CD14-positive monocyte (primary cell): Measurements from ENCODE around the gene DMXL1. TPM values are rescaled to one million over a fixed set of nuclear protein-coding genes. Genes with fewer than 3 reads are reported as not detected.
A peak's percentile ranks its signal among the peaks of the same experiment; 100 is the strongest.

Experiments used
- DNase-seq, 3 donors: peaks; one replicate each; pipeline ENCODE4 v3.0.0-alpha.2; 2011 to 2022
- H2AFZ ChIP-seq: 2 replicates; pipeline ENCODE4 v1.6.0; 2012; ENCODE audit warnings: mild to moderate bottlenecking, low read depth, low read length, inconsistent platforms; ENCODE audit not compliant: insufficient read depth, poor library complexity, severe bottlenecking
- H3K27ac ChIP-seq, 2 donors: 1 replicate in 1 of 2; 2 replicates in 1 of 2; pipeline ENCODE4 v1.5.1; 2012 to 2013; ENCODE audit warnings: low read length in 2 of 2, control low read depth in 1 of 2, inconsistent platforms in 1 of 2, low read depth in 1 of 2, mild to moderate bottlenecking in 1 of 2
- H3K27me3 ChIP-seq, 2 donors: one replicate each; pipeline versions ENCODE4 v1.6.0 to v1.6.1; 2011 to 2013; ENCODE audit warnings: low read length in 2 of 2; ENCODE audit not compliant: control insufficient read depth in 2 of 2, insufficient read depth in 2 of 2
- H3K36me3 ChIP-seq, 2 donors: replicated peaks in 1 of 2; 1 replicate in 1 of 2; 2 replicates in 1 of 2; pipeline versions ENCODE4 v1.5.1 to v1.6.1; 2012 to 2013; ENCODE audit warnings: low read length in 2 of 2, control low read depth in 1 of 2, inconsistent platforms in 1 of 2, mild to moderate bottlenecking in 1 of 2; ENCODE audit not compliant: insufficient read depth in 2 of 2, control insufficient read depth in 1 of 2
- H3K4me1 ChIP-seq, 2 donors: 1 replicate in 1 of 2; 2 replicates in 1 of 2; pipeline versions ENCODE4 v1.5.1 to v1.6.1; 2012 to 2013; ENCODE audit warnings: low read length in 2 of 2, control low read depth in 1 of 2, inconsistent platforms in 1 of 2, mild to moderate bottlenecking in 1 of 2, moderate library complexity in 1 of 2; ENCODE audit not compliant: insufficient read depth in 2 of 2, control insufficient read depth in 1 of 2
- H3K4me2 ChIP-seq: replicated peaks from 2 replicates; pipeline ENCODE3; 2012; ENCODE audit warnings: low read length, moderate library complexity, mild to moderate bottlenecking; ENCODE audit not compliant: poor library complexity, severe bottlenecking; ENCODE audit errors: extremely low read depth
- H3K4me3 ChIP-seq, 3 experiments: fragments of 200-600 bp in 1 of 3; sonication (generic) in 1 of 3; replicated peaks in 1 of 3; 1 replicate in 2 of 3; 2 replicates in 1 of 3; pipeline ENCODE4 v1.5.1; 2011 to 2013; ENCODE audit warnings: low read length in 3 of 3, mild to moderate bottlenecking in 3 of 3, control low read depth in 2 of 3, low read depth in 2 of 3, inconsistent platforms in 1 of 3, moderate library complexity in 1 of 3
- H3K79me2 ChIP-seq: 2 replicates; pipeline ENCODE4 v1.6.0; 2012; ENCODE audit warnings: mild to moderate bottlenecking, control low read depth, inconsistent platforms, low read length, moderate library complexity; ENCODE audit not compliant: insufficient read depth
- H3K9ac ChIP-seq: 2 replicates; pipeline ENCODE4 v1.6.0; 2017; ENCODE audit warnings: low read length, mild to moderate bottlenecking; ENCODE audit not compliant: insufficient read depth, poor library complexity, severe bottlenecking
- H3K9me3 ChIP-seq, 2 donors: replicated peaks in 1 of 2; 1 replicate in 1 of 2; 2 replicates in 1 of 2; pipeline versions ENCODE4 v1.5.1 to v1.6.1; 2012 to 2013; ENCODE audit warnings: low read length in 2 of 2, control low read depth in 1 of 2; ENCODE audit not compliant: control insufficient read depth in 1 of 2, insufficient read depth in 1 of 2
- H4K20me1 ChIP-seq: 2 replicates; pipeline ENCODE4 v1.6.0; 2012; ENCODE audit warnings: mild to moderate bottlenecking, low read length, control low read depth, moderate library complexity; ENCODE audit not compliant: insufficient read depth
- H3K27ac Mint-ChIP-seq, 7 donors: one replicate each; pipeline ENCODE4 v1.8.0; 2020; ENCODE audit warnings: mild to moderate bottlenecking in 7 of 7, mixed read lengths in 7 of 7, moderate library complexity in 6 of 7, inconsistent platforms in 2 of 7
- H3K27me3 Mint-ChIP-seq, 3 donors: one replicate each; pipeline ENCODE4 v1.8.0; 2021 to 2022; ENCODE audit warnings: low read depth in 3 of 3, mild to moderate bottlenecking in 3 of 3, mixed read lengths in 3 of 3, moderate library complexity in 3 of 3, inconsistent platforms in 1 of 3
- H3K36me3 Mint-ChIP-seq, 2 donors: one replicate each; pipeline ENCODE4 v1.8.0; 2020; ENCODE audit warnings: mixed read lengths in 2 of 2, inconsistent platforms in 1 of 2, mild to moderate bottlenecking in 1 of 2
- H3K4me1 Mint-ChIP-seq: one replicate; pipeline ENCODE4 v1.8.0; 2020; ENCODE audit warnings: mild to moderate bottlenecking, mixed read lengths
- H3K4me3 Mint-ChIP-seq, 2 donors: one replicate each; pipeline ENCODE4 v1.8.0; 2020; ENCODE audit warnings: mild to moderate bottlenecking in 2 of 2, mixed read lengths in 2 of 2, moderate library complexity in 1 of 2
- H3K9me3 Mint-ChIP-seq, 7 donors: one replicate each; pipeline ENCODE4 v1.8.0; 2020 to 2022; ENCODE audit warnings: mixed read lengths in 7 of 7, mild to moderate bottlenecking in 6 of 7, moderate library complexity in 6 of 7, inconsistent platforms in 2 of 7
- WGBS: methylation state at CpG from one replicate; pipeline ENCODE4 v1.1.5; 2013; ENCODE audit warnings: missing lambda C conversion rate; ENCODE audit not compliant: insufficient coverage; 5-methylcytosine and 5-hydroxymethylcytosine counted together
- intact Hi-C, 2 donors: fragments of 100-400 bp; cut with micrococcal nuclease; formaldehyde crosslinking; loops; one replicate each; pipeline versions ENCODE4 v1.15.0 to v1.15.1; 2023
- polyA plus RNA-seq, 3 donors: library from polyadenylated mRNA; depleted of rRNA in 1 of 3; unstranded in 2 of 3; stranded (reverse) in 1 of 3; fragments of 300-500 nt in 2 of 3; fragments of >200 nt in 1 of 3; fragmentation: Illumina TruSeq in 2 of 3; gene quantifications; 1 replicate in 2 of 3; 2 replicates in 1 of 3; pipeline ENCODE4 v1.2.3, GENCODE V29; 2012 to 2021
- TF ChIP-seq, protein P1 (sequence below): fragments of 200-600 bp; IDR thresholded peaks from one replicate; pipeline ENCODE4 v1.8.0; 2022; ENCODE audit warnings: antibody characterized with exemption, mild to moderate bottlenecking

DMXL1 gene
- polyA plus RNA-seq, 3 donors, result 15.5 to 20.5 (median 19.5) TPM

DNA sequence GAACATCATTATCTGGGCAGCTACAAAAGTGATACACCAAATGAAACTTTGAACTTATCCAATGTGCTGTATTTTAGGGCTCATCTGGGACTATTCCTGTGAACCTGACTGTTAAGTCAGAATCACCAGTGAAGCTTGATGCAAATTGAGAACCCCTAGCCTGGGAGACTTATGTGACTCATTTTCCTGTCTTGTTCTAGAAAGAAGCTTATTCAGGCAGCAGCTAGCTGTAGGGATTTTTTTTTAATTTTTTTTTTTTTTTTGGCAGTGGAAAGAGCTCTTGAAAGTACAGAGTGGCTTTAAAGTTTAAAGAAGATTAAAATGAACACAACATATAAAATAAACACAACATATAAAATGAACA, 203.9 kb downstream of the DMXL1 start:
- Mint-ChIP-seq H3K4me1 (peaks cover 89% of the 10 kb centered on the region), H3K4me3 (peak overlapping the region in 1 of 2 donors; percentile 67), H3K27ac (peak overlapping the region; percentile 87 to 96 (median 94)), H3K36me3 (peaks cover 11 to 12% of the 10 kb centered on the region in 2 donors), H3K27me3 (no peaks in the 10 kb centered on the region), H3K9me3 (no peaks in the 10 kb centered on the region)
- Histone ChIP-seq H3K9me3 (no peaks in the 10 kb centered on the region), H2AFZ (no peak overlapping the region), H3K36me3 (no peaks in the 10 kb centered on the region), H4K20me1 (peaks cover 37% of the 10 kb centered on the region), H3K4me2 (peak overlapping the region; percentile 60), H3K27me3 (no peaks in the 10 kb centered on the region), H3K27ac (peak overlapping the region; percentile 46 to 96), H3K79me2 (peaks cover 97% of the 10 kb centered on the region), H3K4me3 (peak overlapping the region in 1 of 3 experiments; percentile 53), H3K4me1 (peaks cover 79 to 85% of the 10 kb centered on the region in 2 donors), H3K9ac (no peak overlapping the region)
- TF ChIP-seq, protein P1, sequence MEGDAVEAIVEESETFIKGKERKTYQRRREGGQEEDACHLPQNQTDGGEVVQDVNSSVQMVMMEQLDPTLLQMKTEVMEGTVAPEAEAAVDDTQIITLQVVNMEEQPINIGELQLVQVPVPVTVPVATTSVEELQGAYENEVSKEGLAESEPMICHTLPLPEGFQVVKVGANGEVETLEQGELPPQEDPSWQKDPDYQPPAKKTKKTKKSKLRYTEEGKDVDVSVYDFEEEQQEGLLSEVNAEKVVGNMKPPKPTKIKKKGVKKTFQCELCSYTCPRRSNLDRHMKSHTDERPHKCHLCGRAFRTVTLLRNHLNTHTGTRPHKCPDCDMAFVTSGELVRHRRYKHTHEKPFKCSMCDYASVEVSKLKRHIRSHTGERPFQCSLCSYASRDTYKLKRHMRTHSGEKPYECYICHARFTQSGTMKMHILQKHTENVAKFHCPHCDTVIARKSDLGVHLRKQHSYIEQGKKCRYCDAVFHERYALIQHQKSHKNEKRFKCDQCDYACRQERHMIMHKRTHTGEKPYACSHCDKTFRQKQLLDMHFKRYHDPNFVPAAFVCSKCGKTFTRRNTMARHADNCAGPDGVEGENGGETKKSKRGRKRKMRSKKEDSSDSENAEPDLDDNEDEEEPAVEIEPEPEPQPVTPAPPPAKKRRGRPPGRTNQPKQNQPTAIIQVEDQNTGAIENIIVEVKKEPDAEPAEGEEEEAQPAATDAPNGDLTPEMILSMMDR, result no peak
- peak; percentile 59 to 90 (median 85) for DNase-seq
- intact Hi-C loops, result loop anchor here in 1 of 2 donors (5.0 kb wide), 3 partner anchors 33 to 83 kb away; partner anchors contain the start of gene TNFAIP8

GRCh38 chr5:119275146-119275545, 204.3 kb downstream of the DMXL1 start:
- Histone ChIP-seq H3K4me3 (peak overlapping the region in 2 of 3 experiments; percentile 14 to 53), H3K27me3 (no peaks in the 10 kb centered on the region), H3K27ac (peak overlapping the region; percentile 89 to 96), H3K9ac (peak overlapping the region; percentile 58), H3K79me2 (peaks cover 97% of the 10 kb centered on the region), H4K20me1 (peaks cover 39% of the 10 kb centered on the region), H2AFZ (peak overlapping the region; percentile 49), H3K4me2 (peak overlapping the region; percentile 60), H3K9me3 (no peaks in the 10 kb centered on the region), H3K36me3 (no peaks in the 10 kb centered on the region), H3K4me1 (peaks cover 75 to 81% of the 10 kb centered on the region in 2 donors)
- Mint-ChIP-seq H3K27ac (peak overlapping the region; percentile 87 to 96 (median 94)), H3K4me1 (peaks cover 87% of the 10 kb centered on the region), H3K9me3 (no peaks in the 10 kb centered on the region), H3K36me3 (peaks cover 11 to 16% of the 10 kb centered on the region in 2 donors), H3K4me3 (peak overlapping the region; percentile 56 to 67), H3K27me3 (no peaks in the 10 kb centered on the region)
- intact Hi-C loops, result no loop called here
- DNase-seq, result peak in 2 of 3 donors; percentile 57 to 74
- TF ChIP-seq, protein P1, result no peak
- 37% methylated on average over 6 of the region's 6 CpGs for WGBS
